ENCODE measurements around the gene TRIM24.
A peak's percentile ranks its signal among the peaks of the same experiment; 100 is the strongest.
"Not testable (repeated sequence)": the region's sequence is repeated elsewhere in the genome, so short reads cannot be mapped to it uniquely, and the experiment has no call there.

TRIM24 gene

GRCh38 chr7:138460649-138461607, 869 bp downstream of the TRIM24 start:
- peak; percentile 32 to 33 for DNase-seq

GRCh38 chr7:138463291-138463618, 3.2 kb downstream of the TRIM24 start:
- DNase-seq: not testable (repeated sequence)

GRCh38 chr7:138465046-138465445, 5.0 kb downstream of the TRIM24 start:
- no peak for DNase-seq

GRCh38 chr7:138466069-138466756, 6.2 kb downstream of the TRIM24 start:
- DNase-seq: not testable (repeated sequence)

- DNase-seq: no peak
Measured at GRCh38 chr7:138468244-138469123, 8.4 kb downstream of the TRIM24 start.

- DNase-seq: no peak
Measured at GRCh38 chr7:138470391-138471157, 10.5 kb downstream of the TRIM24 start.

- no peak for DNase-seq
Measured at GRCh38 chr7:138472292-138473079, 12.4 kb downstream of the TRIM24 start.

GRCh38 chr7:138475377-138475776, 15.3 kb downstream of the TRIM24 start:
- no peak for DNase-seq

GRCh38 chr7:138477081-138477578, 17.1 kb downstream of the TRIM24 start:
- DNase-seq: no peak

- no peak for DNase-seq
Measured at GRCh38 chr7:138477581-138477980, 17.5 kb downstream of the TRIM24 start.

GRCh38 chr7:138478499-138478908, 18.4 kb downstream of the TRIM24 start:
- DNase-seq: no peak

- DNase-seq: no peak
Measured at GRCh38 chr7:138480527-138480926, 20.5 kb downstream of the TRIM24 start.

GRCh38 chr7:138481447-138482380, 21.7 kb downstream of the TRIM24 start:
- no peak for DNase-seq

GRCh38 chr7:138483531-138483930, 23.5 kb downstream of the TRIM24 start:
- DNase-seq: no peak

- DNase-seq: not testable (repeated sequence)
Measured at GRCh38 chr7:138485508-138485907, 25.4 kb downstream of the TRIM24 start.

- DNase-seq: not testable (repeated sequence)
Measured at GRCh38 chr7:138489139-138489538, 29.1 kb downstream of the TRIM24 start.

GRCh38 chr7:138491612-138492386, 31.7 kb downstream of the TRIM24 start:
- no peak for DNase-seq

- DNase-seq: no peak
Measured at GRCh38 chr7:138492423-138492822, 32.4 kb downstream of the TRIM24 start.

GRCh38 chr7:138493535-138493934, 33.5 kb downstream of the TRIM24 start:
- DNase-seq: no peak

Measured in activated CD4-positive, alpha-beta T cell treated with anti-CD3 and anti-CD28 coated beads, Interleukin-2, amount 50 U/mL, for 4 hours (primary cell).